Gastroesophageal sphincter (tissue), 4 donors: ENCODE results near the gene MRGPRG. TPM values are rescaled to one million over a fixed set of nuclear protein-coding genes. Genes with fewer than 3 reads are reported as not detected.

Experiments
- ATAC-seq: fragments of 150-250 bp; one replicate; pipeline ENCODE4 v1.9.1; 2016; ENCODE audit warnings: mild to moderate bottlenecking, moderate library complexity
- H3K27ac ChIP-seq, 4 donors: fragments of 200-600 bp; sonication (generic) in 3 of 4; 1 replicate in 3 of 4; 2 replicates in 1 of 4; pipeline ENCODE4 v1.5.1; 2016 to 2019
- H3K27me3 ChIP-seq: fragments of 200-600 bp; sonication (generic); one replicate; pipeline ENCODE4 v1.5.1; 2019
- H3K36me3 ChIP-seq, 2 donors: fragments of 200-600 bp; sonication (generic); one replicate each; pipeline ENCODE4 v1.5.1; 2019; ENCODE audit warnings: control low read depth in 1 of 2
- H3K4me1 ChIP-seq, 3 donors: fragments of 200-600 bp; sonication (generic); 1 replicate in 2 of 3; 2 replicates in 1 of 3; pipeline ENCODE4 v1.5.1; 2016 to 2019; ENCODE audit warnings: control low read depth in 2 of 3
- H3K4me3 ChIP-seq, 2 donors: fragments of 200-600 bp; sonication (generic); one replicate each; pipeline ENCODE4 v1.5.1; 2019; ENCODE audit warnings: mild to moderate bottlenecking in 1 of 2, moderate library complexity in 1 of 2
- H3K9me3 ChIP-seq, 3 donors: fragments of 200-600 bp; sonication (generic); one replicate each; pipeline ENCODE4 v1.5.1; 2017 to 2019; ENCODE audit warnings: control low read depth in 2 of 3
- EP300 ChIP-seq: sonication (generic); formaldehyde crosslinking; IDR thresholded peaks from one replicate; pipeline ENCODE4 v1.6.1; 2017; ENCODE audit warnings: antibody characterized with exemption, mild to moderate bottlenecking
- POLR2A ChIP-seq, 2 donors: fragments of 450-650 bp; IDR thresholded peaks; one replicate each; pipeline ENCODE4 v1.6.1; 2017; ENCODE audit warnings: antibody characterized with exemption in 2 of 2, mild to moderate bottlenecking in 2 of 2, moderate library complexity in 1 of 2
- POLR2AphosphoS5 ChIP-seq: sonication (generic); formaldehyde crosslinking; IDR thresholded peaks from one replicate; pipeline ENCODE4 v1.6.1; 2017; ENCODE audit warnings: antibody characterized with exemption
- WGBS, 2 donors: methylation state at CpG; one replicate each; pipeline ENCODE4 v1.1.5; 2018; ENCODE audit warnings: low coverage in 1 of 2; 5-methylcytosine and 5-hydroxymethylcytosine counted together
- total RNA-seq, 4 donors: library from RNA; depleted of rRNA; stranded (reverse); fragments of >200 nt; gene quantifications; one replicate each; pipeline ENCODE4 v1.1.0, GENCODE V29; 2016
- TF ChIP-seq, protein P1 (sequence below), 4 experiments: fragments of 200-600 bp in 2 of 4; fragments of 450-650 bp in 2 of 4; sonication (generic) in 1 of 4; IDR thresholded peaks; one replicate each; pipeline ENCODE4 v1.5.1; 2017 to 2019; ENCODE audit warnings: antibody characterized with exemption in 4 of 4, mild to moderate bottlenecking in 2 of 4, moderate library complexity in 2 of 4

Gene MRGPRG
- total RNA-seq, 4 donors from 2014 or later, result not detected

DNA sequence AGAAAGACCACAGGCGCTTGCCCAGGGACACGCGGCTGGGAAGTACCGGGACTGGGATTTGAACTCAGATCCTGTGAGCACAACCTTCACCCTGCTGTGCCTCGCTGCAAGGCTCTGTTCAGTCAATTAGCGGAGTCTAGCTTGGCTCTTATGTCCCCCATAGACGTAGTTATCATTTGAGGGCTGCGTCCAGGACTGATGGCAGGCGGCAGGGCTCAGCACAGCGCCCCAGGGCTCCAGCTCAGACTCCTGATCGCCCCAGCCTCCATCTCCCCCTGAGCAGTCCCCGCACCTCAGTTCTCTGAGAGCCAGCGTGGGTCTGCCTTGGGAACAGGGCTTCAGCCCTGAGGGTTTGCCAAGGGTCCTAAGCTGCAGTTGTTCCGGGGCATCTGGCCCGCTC is 19.8 kb downstream of the MRGPRG start:
- TF ChIP-seq EP300, result no peak
- no peak for TF ChIP-seq POLR2A (IDR thresholded peaks at IDR 0.05)
- TF ChIP-seq, protein P1, sequence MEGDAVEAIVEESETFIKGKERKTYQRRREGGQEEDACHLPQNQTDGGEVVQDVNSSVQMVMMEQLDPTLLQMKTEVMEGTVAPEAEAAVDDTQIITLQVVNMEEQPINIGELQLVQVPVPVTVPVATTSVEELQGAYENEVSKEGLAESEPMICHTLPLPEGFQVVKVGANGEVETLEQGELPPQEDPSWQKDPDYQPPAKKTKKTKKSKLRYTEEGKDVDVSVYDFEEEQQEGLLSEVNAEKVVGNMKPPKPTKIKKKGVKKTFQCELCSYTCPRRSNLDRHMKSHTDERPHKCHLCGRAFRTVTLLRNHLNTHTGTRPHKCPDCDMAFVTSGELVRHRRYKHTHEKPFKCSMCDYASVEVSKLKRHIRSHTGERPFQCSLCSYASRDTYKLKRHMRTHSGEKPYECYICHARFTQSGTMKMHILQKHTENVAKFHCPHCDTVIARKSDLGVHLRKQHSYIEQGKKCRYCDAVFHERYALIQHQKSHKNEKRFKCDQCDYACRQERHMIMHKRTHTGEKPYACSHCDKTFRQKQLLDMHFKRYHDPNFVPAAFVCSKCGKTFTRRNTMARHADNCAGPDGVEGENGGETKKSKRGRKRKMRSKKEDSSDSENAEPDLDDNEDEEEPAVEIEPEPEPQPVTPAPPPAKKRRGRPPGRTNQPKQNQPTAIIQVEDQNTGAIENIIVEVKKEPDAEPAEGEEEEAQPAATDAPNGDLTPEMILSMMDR (IDR thresholded peaks at IDR 0.05), result no peak
- no peak for TF ChIP-seq POLR2AphosphoS5
- WGBS, 2 donors, result 80% methylated on average over 4 of the region's 15 CpGs; no CpG with 5 or more reads in 1 of the 2 donors
- peaks cover 76% of the 10 kb centered on the region for H3K27me3 ChIP-seq
- no peaks in the 10 kb centered on the region for H3K9me3 ChIP-seq
- H3K4me1 ChIP-seq, result peaks cover 0 to 12% (median 6%) of the 10 kb centered on the region in 3 donors
- H3K27ac ChIP-seq, result no peak overlapping the region
- ATAC-seq, result no peak
- H3K36me3 ChIP-seq, result no peaks in the 10 kb centered on the region
- no peak overlapping the region for H3K4me3 ChIP-seq

DNA sequence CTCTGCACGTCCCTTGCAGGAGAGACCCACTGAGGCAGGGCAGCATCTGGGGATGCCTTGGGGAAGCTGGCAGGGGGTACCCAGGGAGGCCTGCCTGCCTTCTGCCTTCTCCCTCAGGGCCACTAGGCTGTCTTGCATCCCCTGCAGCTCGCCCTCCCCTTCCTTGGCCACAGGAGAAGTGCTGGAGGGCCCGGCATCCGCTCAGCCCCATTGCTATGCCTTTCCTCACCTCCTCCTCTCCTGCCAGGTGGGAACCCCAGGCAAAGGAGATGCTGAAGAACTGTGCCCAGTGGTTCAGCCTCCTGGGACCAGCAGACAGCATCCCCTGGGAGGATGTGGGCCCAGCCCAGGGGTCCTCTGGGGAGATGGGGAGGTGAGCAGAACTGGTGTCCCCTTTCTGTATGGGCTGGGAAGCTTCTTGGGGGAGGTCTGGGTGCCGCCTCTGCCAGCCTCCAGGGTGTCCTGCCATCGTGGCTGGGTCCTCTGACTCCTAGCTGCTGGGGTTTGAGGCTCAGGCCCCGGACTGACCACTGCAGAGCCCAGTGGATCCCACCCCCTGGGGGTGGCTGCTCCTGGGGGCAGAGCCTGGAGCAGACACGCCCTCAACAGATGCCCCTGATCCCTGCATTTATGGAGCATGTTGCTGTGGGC is 20.6 kb downstream of the MRGPRG start:
- no peak overlapping the region for H3K4me3 ChIP-seq
- no peak for ATAC-seq
- TF ChIP-seq, protein P1 (IDR thresholded peaks at IDR 0.05), result no peak
- no peak for TF ChIP-seq POLR2AphosphoS5
- TF ChIP-seq EP300, result no peak
- TF ChIP-seq POLR2A (IDR thresholded peaks at IDR 0.05), result no peak
- H3K9me3 ChIP-seq, result no peaks in the 10 kb centered on the region
- no peak overlapping the region for H3K27ac ChIP-seq
- WGBS, 2 donors, result no CpG with 5 or more reads among the region's 8 CpGs
- peaks cover 0 to 3% (median 0%) of the 10 kb centered on the region in 3 donors for H3K4me1 ChIP-seq
- peaks cover 68% of the 10 kb centered on the region for H3K27me3 ChIP-seq
- H3K36me3 ChIP-seq, result no peaks in the 10 kb centered on the region

DNA sequence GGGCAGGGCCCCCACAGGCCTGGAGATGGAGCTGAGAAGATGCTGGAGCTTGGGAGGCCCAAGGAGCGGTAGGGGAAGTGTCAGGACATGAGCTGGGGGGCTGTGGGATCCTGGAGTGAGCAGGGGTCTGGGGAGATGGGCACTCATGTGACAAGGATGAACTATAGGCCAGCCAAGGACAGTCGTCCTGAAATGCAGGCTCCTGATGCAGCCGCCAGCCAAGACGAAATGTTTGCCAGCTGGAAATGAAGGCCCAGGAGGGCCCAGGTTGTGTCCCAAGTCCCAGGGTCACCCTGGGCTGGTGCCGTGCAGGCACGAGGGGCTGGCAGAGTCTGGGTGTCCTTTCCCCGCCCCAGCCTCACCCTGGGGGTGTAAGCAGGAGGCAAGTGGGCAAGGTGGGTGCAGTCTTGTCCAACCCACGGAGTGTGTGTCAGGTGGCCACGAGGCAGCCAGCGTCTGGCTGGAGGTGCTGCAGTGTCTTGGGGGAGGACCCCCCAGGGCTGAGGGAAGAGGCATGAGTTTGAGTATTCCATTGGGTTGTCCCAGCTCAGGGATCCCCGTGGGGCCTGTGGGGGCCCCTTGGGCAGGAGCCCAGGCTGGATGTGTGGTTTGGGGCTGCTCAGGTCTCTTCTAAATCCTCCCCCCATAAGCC is 21.4 kb downstream of the MRGPRG start:
- no peaks in the 10 kb centered on the region for H3K9me3 ChIP-seq
- no peak overlapping the region for H3K27ac ChIP-seq
- 80 to 87% methylated on average over 1 to 3 of the region's 11 CpGs for WGBS, 2 donors
- no peaks in the 10 kb centered on the region for H3K4me1 ChIP-seq
- no peaks in the 10 kb centered on the region for H3K36me3 ChIP-seq
- H3K27me3 ChIP-seq, result peaks cover 60% of the 10 kb centered on the region
- H3K4me3 ChIP-seq, result no peak overlapping the region
- TF ChIP-seq EP300, result no peak
- TF ChIP-seq POLR2AphosphoS5, result no peak
- TF ChIP-seq POLR2A (IDR thresholded peaks at IDR 0.05), result no peak
- TF ChIP-seq, protein P1 (IDR thresholded peaks at IDR 0.05), result no peak
- no peak for ATAC-seq

DNA sequence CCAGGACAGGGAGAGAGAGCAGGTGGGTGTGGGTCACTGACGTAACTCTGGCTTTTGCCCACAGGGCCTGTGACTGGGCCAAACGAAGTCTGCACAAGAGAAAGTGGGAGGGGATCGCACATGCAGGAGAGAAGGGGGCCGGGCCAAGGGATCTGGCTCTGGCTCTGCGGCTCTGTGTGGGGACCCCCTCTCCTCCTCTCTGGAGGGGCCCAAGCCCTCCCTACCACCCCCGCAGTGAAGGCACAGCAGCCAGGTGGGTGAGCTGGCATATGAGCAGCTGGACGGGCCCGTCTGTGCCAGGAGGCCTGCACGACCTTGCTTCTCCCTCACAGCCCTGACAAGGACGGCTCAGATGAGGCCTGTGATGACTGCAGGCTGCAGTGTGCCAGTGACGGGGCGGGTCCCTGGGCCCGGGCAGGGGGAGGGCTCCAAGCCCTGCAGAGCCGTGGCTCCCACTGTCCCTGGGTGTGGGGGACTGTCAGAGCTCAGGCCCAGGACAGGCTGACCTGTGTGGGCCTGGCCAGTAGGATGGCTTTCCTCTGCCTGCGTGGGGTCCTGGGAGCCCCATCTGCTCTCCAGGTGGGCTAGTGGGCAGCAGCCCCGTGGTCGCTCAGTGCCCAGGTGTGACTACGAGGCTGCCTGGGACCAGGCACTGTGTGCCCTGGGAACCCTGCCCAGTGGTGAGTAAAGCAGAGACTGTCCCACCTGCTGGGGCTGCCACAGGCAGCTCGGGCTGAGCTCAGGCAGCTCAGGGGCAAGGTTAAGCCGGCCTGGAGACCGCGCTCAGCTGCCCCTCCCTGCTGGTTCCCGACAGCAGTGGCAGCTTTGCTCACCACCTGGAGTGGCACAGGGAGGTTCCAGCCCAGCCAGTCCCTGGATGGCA is 22.2 kb downstream of the MRGPRG start:
- TF ChIP-seq, protein P1 (IDR thresholded peaks at IDR 0.05), result no peak
- TF ChIP-seq POLR2A (IDR thresholded peaks at IDR 0.05), result no peak
- no peak for TF ChIP-seq POLR2AphosphoS5
- TF ChIP-seq EP300, result no peak
- no peak for ATAC-seq
- 60 to 90% methylated on average over 2 of the region's 23 CpGs for WGBS, 2 donors

More for the DNA sequence above, 22.2 kb downstream of the MRGPRG start:
- Histone ChIP-seq H3K27ac (no peak overlapping the region), H3K36me3 (no peaks in the 10 kb centered on the region), H3K27me3 (peaks cover 52% of the 10 kb centered on the region), H3K4me1 (no peaks in the 10 kb centered on the region), H3K9me3 (no peaks in the 10 kb centered on the region), H3K4me3 (no peak overlapping the region)
